ENCODE data around the gene LGR5. TPM values are rescaled to one million over a fixed set of nuclear protein-coding genes. Genes with fewer than 3 reads are reported as not detected.
A peak's percentile ranks its signal among the peaks of the same experiment; 100 is the strongest.

The LGR5 gene
- total and polyA plus RNA-seq, 2 of the 13 experiments (the other 11 are each of a cell fraction or from before 2014, with no cell fraction given): 37.0 to 121 TPM

- TF ChIP-seq RARA (CRISPR knock-in tag; IDR thresholded peaks at IDR 0.05) (peak; percentile 54), BCL6 (CRISPR knock-in tag; IDR thresholded peaks at IDR 0.05) (peak; percentile 81), SOX13 (IDR thresholded peaks at IDR 0.05) (no peak), SOX13 (CRISPR knock-in tag; conservative IDR thresholded peaks at IDR 0.05 in 1 of 2, IDR thresholded peaks at IDR 0.05 in 1 of 2) (peak in 1 of 2 experiments; percentile 90; a peak in 2 of 4 replicates), NR2F6 (IDR thresholded peaks at IDR 0.05) (no peak), NR2F6 (CRISPR knock-in tag; IDR thresholded peaks at IDR 0.05) (peak; percentile 7; the same call in 1 of the 2 replicates), RBAK (CRISPR knock-in tag; IDR thresholded peaks at IDR 0.05) (no peak), ZNF335 (CRISPR knock-in tag; IDR thresholded peaks at IDR 0.05) (no peak), NCOA2 (CRISPR knock-in tag; IDR thresholded peaks at IDR 0.05) (peak; percentile 74), SOX5 (CRISPR knock-in tag; IDR thresholded peaks at IDR 0.05; ENCODE audit: borderline replicate concordance) (peak; percentile 85; the same call in 1 of the 2 replicates), POGK (CRISPR knock-in tag; conservative IDR thresholded peaks at IDR 0.05) (no peak), EP300 (IDR thresholded peaks at IDR 0.05; ENCODE audit: low read depth in 2 of 2, low read length in 2 of 2) (peak in 1 of 2 experiments; percentile 45; a peak in 2 of 4 replicates), EP300 (CRISPR knock-in tag; IDR thresholded peaks at IDR 0.05; ENCODE audit: borderline replicate concordance) (peak; percentile 75; the same call in 1 of the 2 replicates), RCOR2 (CRISPR knock-in tag; IDR thresholded peaks at IDR 0.05) (0 out of 2 replicates have a peak, but pooled peaks have one; percentile 13), FOXA3 (CRISPR knock-in tag; IDR thresholded peaks at IDR 0.05) (0 out of 2 replicates have a peak, but pooled peaks have one; percentile 30), GATAD2A (CRISPR knock-in tag; IDR thresholded peaks at IDR 0.05) (peak; percentile 57), HMG20A (CRISPR knock-in tag; IDR thresholded peaks at IDR 0.05; ENCODE audit: borderline replicate concordance) (peak; percentile 79; the same call in 1 of the 2 replicates), ZNF441 (CRISPR knock-in tag; IDR thresholded peaks at IDR 0.05; ENCODE audit: borderline replicate concordance) (no peak), FOXP1 (IDR thresholded peaks at IDR 0.05) (no peak), FOXP1 (CRISPR knock-in tag; IDR thresholded peaks at IDR 0.05) (no peak), GTF3A (CRISPR knock-in tag; conservative IDR thresholded peaks at IDR 0.05) (no peak), TBL1XR1 (IDR thresholded peaks at IDR 0.05; ENCODE audit: borderline replicate concordance, low read length, partially characterized antibody) (no peak), ZNF567 (CRISPR knock-in tag; IDR thresholded peaks at IDR 0.05; ENCODE audit: borderline replicate concordance) (no peak)
- TF ChIP-seq, protein P1, sequence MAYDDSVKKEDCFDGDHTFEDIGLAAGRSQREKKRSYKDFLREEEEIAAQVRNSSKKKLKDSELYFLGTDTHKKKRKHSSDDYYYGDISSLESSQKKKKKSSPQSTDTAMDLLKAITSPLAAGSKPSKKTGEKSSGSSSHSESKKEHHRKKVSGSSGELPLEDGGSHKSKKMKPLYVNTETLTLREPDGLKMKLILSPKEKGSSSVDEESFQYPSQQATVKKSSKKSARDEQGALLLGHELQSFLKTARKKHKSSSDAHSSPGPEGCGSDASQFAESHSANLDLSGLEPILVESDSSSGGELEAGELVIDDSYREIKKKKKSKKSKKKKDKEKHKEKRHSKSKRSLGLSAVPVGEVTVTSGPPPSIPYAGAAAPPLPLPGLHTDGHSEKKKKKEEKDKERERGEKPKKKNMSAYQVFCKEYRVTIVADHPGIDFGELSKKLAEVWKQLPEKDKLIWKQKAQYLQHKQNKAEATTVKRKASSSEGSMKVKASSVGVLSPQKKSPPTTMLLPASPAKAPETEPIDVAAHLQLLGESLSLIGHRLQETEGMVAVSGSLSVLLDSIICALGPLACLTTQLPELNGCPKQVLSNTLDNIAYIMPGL (CRISPR knock-in tag; IDR thresholded peaks at IDR 0.05; ENCODE audit: borderline replicate concordance in 1 of 2, low read depth in 1 of 2): no peak
- TF ChIP-seq, protein P2, sequence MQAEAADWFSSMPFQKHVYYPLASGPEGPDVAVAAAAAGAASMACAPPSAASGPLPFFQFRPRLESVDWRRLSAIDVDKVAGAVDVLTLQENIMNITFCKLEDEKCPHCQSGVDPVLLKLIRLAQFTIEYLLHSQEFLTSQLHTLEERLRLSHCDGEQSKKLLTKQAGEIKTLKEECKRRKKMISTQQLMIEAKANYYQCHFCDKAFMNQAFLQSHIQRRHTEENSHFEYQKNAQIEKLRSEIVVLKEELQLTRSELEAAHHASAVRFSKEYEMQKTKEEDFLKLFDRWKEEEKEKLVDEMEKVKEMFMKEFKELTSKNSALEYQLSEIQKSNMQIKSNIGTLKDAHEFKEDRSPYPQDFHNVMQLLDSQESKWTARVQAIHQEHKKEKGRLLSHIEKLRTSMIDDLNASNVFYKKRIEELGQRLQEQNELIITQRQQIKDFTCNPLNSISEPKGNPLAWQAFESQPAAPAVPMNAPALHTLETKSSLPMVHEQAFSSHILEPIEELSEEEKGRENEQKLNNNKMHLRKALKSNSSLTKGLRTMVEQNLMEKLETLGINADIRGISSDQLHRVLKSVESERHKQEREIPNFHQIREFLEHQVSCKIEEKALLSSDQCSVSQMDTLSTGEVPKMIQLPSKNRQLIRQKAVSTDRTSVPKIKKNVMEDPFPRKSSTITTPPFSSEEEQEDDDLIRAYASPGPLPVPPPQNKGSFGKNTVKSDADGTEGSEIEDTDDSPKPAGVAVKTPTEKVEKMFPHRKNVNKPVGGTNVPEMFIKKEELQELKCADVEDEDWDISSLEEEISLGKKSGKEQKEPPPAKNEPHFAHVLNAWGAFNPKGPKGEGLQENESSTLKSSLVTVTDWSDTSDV (CRISPR knock-in tag; IDR thresholded peaks at IDR 0.05): no peak
- TF ChIP-seq, protein P3, sequence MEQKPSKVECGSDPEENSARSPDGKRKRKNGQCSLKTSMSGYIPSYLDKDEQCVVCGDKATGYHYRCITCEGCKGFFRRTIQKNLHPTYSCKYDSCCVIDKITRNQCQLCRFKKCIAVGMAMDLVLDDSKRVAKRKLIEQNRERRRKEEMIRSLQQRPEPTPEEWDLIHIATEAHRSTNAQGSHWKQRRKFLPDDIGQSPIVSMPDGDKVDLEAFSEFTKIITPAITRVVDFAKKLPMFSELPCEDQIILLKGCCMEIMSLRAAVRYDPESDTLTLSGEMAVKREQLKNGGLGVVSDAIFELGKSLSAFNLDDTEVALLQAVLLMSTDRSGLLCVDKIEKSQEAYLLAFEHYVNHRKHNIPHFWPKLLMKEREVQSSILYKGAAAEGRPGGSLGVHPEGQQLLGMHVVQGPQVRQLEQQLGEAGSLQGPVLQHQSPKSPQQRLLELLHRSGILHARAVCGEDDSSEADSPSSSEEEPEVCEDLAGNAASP (CRISPR knock-in tag; IDR thresholded peaks at IDR 0.05; ENCODE audit: borderline replicate concordance): peak; percentile 55; the same call in 1 of the 2 replicates
Measured at GRCh38 chr12:71472441-71472911, 32.9 kb downstream of the LGR5 start (continued).
